SJSA1 (cell line): ENCODE results near the gene TBXAS1. TPM values are rescaled to one million over a fixed set of nuclear protein-coding genes. Genes with fewer than 3 reads are reported as not detected.

ENCODE experiments used
- DNase-seq, 2 experiments: peaks; one replicate each; pipeline ENCODE4 v3.0.0-alpha.2; 2015 to 2020; ENCODE audit warnings: low spot score in 2 of 2, low read depth in 1 of 2
- H3K27ac ChIP-seq: fragments of 250-450 bp; sonication (Bioruptor Pico); 2 replicates; pipeline ENCODE4 v1.5.1; 2020; ENCODE audit warnings: mild to moderate bottlenecking, moderate library complexity
- H3K27me3 ChIP-seq: fragments of 250-450 bp; sonication (Bioruptor Pico); replicated peaks from 2 replicates; pipeline ENCODE4 v1.5.1; 2020; ENCODE audit warnings: mild to moderate bottlenecking, moderate library complexity
- H3K36me3 ChIP-seq: fragments of 250-450 bp; sonication (Bioruptor Pico); 2 replicates; pipeline ENCODE4 v1.5.1; 2020; ENCODE audit warnings: mild to moderate bottlenecking
- H3K4me1 ChIP-seq: fragments of 250-450 bp; sonication (Bioruptor Pico); replicated peaks from 2 replicates; pipeline ENCODE4 v1.6.1; 2021; ENCODE audit warnings: mild to moderate bottlenecking
- H3K4me3 ChIP-seq: fragments of 250-450 bp; sonication (Bioruptor Pico); 2 replicates; pipeline ENCODE4 v1.5.1; 2020; ENCODE audit warnings: mild to moderate bottlenecking
- H3K9me3 ChIP-seq: fragments of 250-450 bp; sonication (Bioruptor Pico); replicated peaks from 2 replicates; pipeline ENCODE4 v1.5.1; 2020; ENCODE audit warnings: mild to moderate bottlenecking
- total RNA-seq: library from RNA; depleted of rRNA; stranded (reverse); fragments of >200 nt; shearing (Covaris generic); gene quantifications from 2 replicates; pipeline ENCODE4 v1.2.3, GENCODE V29; 2014

TBXAS1 gene
- total RNA-seq, 1 experiment from 2014 or later = 3.8 TPM

DNA sequence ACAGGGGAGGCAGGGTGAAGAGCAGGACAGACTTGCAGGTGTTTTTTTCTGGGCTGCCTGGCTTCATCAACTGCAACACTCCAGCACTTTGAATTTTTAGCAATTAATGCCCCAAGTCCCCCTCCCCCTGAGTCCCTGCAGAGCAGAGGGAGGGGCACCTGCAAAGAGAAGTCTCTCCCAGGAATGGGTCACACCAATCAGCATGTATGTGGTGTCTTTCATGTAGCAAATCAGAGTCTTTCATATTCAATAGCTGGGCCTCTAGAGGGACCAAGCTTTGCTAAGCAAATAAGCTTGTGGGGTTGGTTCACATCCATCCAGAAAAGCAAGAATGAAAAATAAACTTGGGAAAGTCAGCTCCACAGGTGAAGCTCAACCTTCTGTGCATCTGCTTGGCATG, 143.0 kb downstream of the TBXAS1 start:
- Histone ChIP-seq H3K27ac (no peak overlapping the region), H3K4me1 (no peaks in the 10 kb centered on the region), H3K27me3 (peaks cover 3% of the 10 kb centered on the region; the same call in 1 of the 2 replicates), H3K9me3 (no peaks in the 10 kb centered on the region), H3K36me3 (no peaks in the 10 kb centered on the region), H3K4me3 (no peak overlapping the region)
- DNase-seq = no peak

DNA sequence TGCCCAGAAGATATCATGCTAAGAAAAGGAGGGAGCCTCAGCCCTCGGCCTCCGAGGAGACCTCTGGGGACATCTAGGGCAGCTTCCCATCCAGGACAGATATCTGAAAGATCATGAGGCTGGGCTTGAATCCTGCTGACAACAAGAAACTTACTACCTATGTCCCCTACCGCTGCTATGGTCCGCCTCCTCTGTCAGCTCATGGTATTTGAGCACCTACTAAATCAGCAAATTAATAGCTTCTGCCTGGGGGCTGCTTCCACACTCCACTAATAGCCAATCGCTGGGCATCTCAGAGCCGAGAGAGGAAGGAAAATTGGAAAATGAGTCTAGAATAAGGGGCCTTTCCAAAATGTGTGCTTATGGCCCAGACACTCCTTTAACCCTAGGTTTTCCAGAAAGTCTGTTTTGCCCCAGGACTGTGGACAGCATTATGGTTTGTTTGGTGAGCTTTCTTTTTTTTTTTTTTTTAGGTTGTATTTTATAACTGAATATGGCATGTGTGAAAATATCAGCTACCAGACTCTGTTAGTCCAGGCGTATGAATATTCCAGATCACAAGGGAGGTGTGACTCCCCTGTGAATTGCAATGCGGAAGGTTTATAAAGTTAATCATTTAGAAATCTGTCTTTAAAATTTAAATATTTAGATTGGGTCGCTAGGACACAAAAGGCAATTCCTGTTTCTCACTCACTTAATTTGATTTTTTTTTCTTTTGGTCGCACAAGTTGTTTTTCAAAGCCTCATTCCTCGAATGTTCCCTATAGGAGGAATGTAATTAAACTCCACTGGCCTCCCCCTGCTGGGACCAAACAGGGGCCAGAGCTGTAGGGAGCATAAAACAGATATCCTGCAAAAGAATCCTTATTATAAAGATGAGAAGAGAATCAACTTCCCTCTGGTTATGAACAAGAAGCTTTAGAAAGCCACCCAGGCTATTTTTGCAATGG, 144.3 kb downstream of the TBXAS1 start:
- no peak overlapping the region for H3K4me3 ChIP-seq
- DNase-seq = no peak
- no peaks in the 10 kb centered on the region for H3K36me3 ChIP-seq
- no peak overlapping the region for H3K27ac ChIP-seq
- H3K27me3 ChIP-seq = peaks cover 3% of the 10 kb centered on the region; the same call in 1 of the 2 replicates
- H3K4me1 ChIP-seq = no peaks in the 10 kb centered on the region
- no peaks in the 10 kb centered on the region for H3K9me3 ChIP-seq

DNA sequence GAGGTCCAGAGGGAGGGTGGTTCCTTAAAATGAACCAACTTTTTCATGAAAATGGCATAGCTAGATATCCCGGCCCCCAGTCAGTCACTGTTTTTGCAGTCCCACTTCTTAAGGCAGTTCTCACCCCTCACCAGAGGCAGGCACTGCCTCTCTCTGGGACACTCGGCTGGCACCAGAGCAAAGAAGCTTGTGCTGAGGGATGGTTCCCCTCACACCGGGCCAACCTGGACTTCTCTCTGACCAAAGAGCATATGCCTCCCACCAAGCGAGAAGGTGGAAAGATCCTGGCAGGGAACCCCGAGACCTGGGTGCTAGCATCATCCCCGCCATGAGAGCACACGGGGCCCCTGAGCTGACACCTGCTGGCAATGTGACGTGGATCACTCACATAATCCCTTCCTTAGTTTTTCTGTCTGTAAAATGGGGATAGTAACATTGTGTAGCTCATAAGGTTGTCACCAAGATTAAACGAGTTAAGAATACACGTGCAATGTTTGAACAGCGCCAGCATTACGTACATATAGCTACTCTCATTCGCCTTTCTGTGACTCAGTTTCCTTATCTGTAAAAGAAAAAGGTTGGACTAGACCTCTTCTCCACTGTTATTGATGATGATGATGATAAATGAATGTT, 145.2 kb downstream of the TBXAS1 start:
- no peaks in the 10 kb centered on the region for H3K4me1 ChIP-seq
- H3K27me3 ChIP-seq = no peaks in the 10 kb centered on the region; the same call in 1 of the 2 replicates
- no peaks in the 10 kb centered on the region for H3K9me3 ChIP-seq
- H3K36me3 ChIP-seq = no peaks in the 10 kb centered on the region
- no peak for DNase-seq
- H3K4me3 ChIP-seq = no peak overlapping the region
- no peak overlapping the region for H3K27ac ChIP-seq

DNA sequence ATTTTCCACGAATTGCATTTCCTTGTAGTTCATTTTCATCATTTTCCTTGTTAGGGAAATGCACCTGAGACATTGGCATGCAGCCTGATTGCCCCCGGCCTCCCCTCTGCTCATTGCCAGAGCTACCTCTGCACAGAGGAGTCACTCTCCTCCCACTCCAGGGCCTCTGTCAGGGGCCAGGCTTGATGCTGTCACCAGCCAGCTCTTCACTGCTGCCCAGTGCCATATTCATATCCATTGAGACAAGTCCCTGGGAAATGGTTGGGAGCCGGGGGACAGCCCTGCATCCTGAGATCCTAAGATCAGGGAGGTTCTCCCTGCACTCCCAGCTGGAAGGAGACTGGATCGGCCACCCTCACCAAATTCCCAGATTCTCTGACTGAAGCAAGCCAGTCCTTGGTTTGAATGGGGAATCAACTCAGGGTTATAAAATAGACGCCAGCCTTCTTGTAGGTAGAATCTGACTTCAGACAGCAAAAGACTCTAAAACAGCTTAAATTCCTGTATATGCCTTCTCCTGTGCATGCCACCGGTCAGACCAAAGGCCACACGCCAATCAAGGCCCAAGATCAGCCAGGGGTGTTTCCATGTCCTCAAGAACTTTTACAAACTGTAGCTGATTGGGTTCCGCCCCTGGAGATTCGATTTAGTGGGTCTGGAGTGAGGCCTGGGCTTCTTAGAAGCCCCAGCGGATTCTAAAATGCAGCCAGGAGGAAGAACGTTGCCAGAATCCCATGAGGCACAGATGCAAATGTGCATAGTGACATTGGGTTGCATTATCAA, 147.2 kb downstream of the TBXAS1 start:
- Histone ChIP-seq H3K4me3 (no peak overlapping the region), H3K27ac (no peak overlapping the region), H3K36me3 (no peaks in the 10 kb centered on the region), H3K4me1 (no peaks in the 10 kb centered on the region), H3K27me3 (no peaks in the 10 kb centered on the region), H3K9me3 (no peaks in the 10 kb centered on the region)
- DNase-seq = no peak

DNA sequence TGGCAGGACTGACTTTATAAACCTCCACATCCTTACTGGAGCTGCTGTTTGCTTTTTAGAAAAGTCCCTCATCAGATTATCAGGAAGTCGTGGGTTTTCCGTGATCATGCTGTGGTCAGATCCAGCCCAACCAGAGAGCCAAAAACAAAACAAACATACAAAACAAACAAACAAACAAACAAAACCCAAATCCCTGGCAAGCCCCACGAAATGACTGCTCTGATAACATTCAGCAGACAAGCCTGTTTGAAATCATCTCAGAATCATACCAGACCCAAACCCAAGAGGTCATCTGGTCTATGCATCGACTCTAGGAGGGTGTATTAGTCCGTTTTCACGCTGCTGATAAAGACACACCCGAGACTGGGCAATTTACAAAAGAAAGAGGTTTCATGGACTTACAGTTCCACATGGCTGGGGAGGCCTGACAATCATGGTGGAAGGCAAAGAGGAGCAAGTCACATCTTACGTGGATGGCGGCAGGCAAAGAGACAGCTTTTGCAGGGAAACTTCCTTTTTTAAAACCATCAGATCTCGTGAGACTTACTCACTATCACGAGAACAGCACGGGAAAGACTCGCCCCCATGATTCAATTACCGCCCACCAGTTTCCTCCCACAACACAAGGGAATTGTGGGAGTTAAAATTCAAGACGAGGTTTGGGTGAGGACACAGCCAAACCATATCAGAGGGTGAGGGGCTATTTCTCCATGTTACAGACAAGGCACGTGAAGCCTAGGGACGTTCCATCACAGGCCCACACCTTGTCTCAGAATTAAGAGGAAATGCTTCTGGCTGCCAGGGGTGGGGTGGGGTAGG, 148.0 kb downstream of the TBXAS1 start:
- Histone ChIP-seq H3K9me3 (no peaks in the 10 kb centered on the region), H3K4me3 (no peak overlapping the region), H3K4me1 (no peaks in the 10 kb centered on the region), H3K27ac (no peak overlapping the region), H3K36me3 (no peaks in the 10 kb centered on the region), H3K27me3 (no peaks in the 10 kb centered on the region)
- no peak for DNase-seq

DNA sequence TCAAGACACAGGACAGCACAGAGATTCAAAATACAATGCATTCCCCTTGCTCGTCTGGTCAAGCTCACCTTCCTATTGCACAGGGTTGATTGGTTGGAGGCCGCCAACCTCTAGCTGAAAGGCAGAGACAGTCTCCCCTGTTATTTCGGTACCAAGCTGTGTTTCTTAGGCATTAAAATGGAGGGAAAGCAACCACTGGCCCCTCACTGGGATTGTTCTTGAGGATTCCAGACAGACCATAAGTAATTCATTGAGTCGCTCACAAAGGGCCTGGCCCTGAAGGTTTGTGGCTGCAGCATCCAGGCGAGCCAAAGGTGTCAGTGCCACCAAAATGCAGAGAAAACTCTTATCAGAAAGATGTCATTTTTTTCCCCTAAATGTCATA, 152.4 kb downstream of the TBXAS1 start:
- no peaks in the 10 kb centered on the region for H3K9me3 ChIP-seq
- no peaks in the 10 kb centered on the region for H3K4me1 ChIP-seq
- no peaks in the 10 kb centered on the region for H3K36me3 ChIP-seq
- DNase-seq = no peak
- no peaks in the 10 kb centered on the region for H3K27me3 ChIP-seq
- no peak overlapping the region for H3K27ac ChIP-seq
- no peak overlapping the region for H3K4me3 ChIP-seq

DNA sequence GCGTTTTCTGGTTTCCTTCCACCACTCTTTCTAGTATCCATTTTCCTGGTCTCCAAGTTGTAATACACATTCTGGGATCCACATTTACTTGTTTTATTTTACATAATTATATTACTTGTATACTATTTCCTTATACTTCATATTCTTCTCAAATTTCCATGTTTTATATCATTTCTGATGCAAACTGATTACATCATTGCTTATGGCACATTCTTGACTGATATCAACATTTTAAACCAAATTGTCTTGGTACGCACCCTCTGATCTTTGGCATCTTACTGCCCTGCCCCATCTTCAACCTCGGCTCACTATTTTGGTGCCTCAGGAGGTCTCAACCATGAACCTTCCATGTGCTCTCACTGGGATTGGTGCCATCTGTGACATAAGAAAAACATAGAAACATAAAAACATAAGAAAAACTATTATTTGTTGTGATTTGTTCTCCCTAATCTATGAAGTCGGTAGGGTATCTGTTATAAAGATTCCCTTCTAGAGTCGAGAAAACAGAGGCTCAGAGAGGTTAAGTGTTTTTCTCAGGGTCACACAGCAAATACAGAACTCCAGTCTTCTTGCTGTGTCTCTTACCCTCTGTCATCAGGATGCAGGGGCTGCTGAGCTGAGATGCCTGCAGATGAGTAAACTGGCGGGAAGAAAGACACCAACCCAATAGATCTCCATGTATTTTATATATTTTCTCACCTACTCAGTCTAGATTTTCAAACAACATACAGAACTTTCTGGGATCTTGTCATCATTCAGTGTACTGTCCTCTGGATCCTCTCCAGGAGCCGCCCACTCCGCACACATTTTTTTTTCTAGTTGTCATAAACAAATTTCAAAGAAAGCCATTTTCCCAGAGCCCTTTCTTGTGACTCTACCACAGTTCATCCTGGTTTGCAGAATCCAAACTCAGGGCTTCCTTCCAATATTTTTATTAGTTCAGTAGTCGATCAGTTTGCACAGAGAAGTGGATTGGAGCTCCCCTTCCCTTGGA, 154.2 kb downstream of the TBXAS1 start:
- no peaks in the 10 kb centered on the region for H3K36me3 ChIP-seq
- H3K4me1 ChIP-seq = no peaks in the 10 kb centered on the region
- no peaks in the 10 kb centered on the region for H3K9me3 ChIP-seq
- H3K27ac ChIP-seq = no peak overlapping the region
- H3K4me3 ChIP-seq = no peak overlapping the region
- no peaks in the 10 kb centered on the region for H3K27me3 ChIP-seq
- DNase-seq = no peak

DNA sequence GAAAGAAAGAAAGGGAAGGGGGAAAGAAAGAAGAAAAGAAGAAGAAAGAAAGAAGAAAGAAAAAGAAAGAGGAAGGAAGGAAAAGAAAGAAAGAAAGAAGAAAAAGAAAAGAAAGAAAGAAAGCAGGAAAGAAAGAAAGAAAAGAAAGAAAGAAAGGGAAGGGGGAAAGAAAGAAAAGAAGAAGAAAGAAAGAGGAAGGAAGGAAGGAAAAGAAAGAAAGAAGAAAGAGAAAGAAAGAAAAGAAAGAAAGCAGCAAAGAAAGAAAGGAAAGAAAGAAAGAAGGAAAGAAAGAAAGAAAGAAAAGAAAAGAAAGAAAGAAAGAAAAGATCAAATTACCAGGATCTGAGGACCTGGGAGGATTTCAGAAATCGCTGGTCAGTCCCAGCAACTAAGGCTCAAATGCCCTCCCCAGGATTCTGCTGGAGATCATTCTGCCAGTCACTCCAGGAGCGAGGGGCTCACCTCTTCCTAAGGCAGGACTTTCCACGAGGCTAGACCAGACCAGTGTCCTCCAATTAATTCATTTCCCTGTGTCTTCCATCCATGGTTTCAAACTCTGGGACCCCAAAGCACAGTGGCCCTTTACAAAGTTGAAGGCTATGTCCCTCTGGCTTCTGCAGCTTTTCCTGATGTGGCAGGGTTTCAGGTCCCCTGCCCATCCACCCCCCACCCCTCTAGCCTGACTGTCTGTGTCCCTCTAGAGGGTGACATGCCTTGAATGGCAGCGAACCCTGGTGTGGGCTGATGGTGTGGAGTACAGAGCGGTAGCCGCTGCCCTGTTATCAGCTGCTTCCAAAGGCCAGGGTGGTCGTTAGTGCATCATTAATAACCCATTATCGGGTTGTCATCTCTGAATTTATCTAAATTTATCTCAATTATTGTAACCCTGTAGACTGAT, 155.8 kb downstream of the TBXAS1 start:
- Histone ChIP-seq H3K27me3 (no peaks in the 10 kb centered on the region), H3K4me1 (no peaks in the 10 kb centered on the region), H3K4me3 (no peak overlapping the region), H3K36me3 (no peaks in the 10 kb centered on the region), H3K27ac (no peak overlapping the region), H3K9me3 (no peaks in the 10 kb centered on the region)
- no peak for DNase-seq

DNA sequence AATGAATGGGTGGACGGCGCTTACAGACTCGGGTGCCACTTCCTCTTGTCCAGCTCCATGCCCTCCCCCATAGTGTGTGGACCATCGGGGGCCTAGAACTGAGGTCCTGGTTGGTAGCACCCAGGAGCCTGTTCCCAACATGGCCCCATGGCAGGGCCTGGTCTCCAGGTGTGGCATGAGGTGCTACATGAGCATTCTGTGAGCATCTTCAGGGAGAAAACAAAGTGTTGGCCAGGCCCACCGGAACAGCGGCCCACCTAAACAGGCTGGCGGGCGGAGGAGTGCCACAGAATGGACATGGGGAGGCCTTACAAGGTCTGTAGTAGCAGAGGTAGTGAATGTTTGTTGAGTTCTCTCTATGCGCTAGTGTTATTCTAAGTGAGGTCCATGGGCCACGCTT, 156.7 kb downstream of the TBXAS1 start:
- DNase-seq = no peak
- Histone ChIP-seq H3K27ac (no peak overlapping the region), H3K27me3 (no peaks in the 10 kb centered on the region), H3K9me3 (no peaks in the 10 kb centered on the region), H3K4me1 (no peaks in the 10 kb centered on the region), H3K36me3 (no peaks in the 10 kb centered on the region), H3K4me3 (no peak overlapping the region)

DNA sequence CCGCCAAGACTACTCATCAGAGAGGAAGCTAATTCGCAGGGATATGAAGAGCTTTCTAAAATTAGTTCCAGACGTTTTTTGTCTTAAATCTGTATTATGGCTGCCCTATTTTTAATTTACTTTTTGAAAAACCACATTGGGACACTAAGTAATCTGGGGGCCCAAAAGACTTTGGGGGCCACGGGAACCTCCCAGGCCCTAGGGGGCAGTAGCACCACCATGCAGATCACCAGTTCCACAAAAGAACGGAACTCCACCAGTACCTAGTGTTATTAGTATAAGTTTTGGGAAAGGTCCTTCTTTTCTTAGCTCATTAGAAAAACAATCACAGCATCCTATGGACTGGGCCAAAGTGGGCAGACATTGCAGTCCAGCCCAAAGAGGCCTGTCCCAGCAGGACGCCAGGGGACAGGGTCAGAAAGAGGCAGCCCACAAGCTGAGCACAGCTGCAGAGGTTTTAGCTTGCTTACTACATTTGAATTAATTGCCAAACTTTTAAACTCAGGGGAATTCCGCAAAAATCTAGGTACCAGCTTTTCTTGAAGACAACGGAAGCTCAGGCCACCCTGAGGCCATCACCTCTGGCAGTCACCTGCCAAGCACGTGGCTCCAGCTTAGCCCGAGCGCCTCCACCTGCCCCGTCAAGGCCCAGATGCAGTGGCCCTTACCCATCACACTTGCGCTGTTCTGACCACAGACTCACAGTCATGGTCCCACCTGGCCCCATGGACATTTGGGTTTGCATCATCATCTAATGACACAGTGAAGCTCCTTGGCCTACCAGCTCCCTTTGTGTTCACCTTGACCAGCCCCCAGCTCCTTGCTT, 158.8 kb downstream of the TBXAS1 start:
- no peak for DNase-seq
- Histone ChIP-seq H3K27ac (no peak overlapping the region), H3K27me3 (no peaks in the 10 kb centered on the region), H3K4me1 (no peaks in the 10 kb centered on the region), H3K4me3 (no peak overlapping the region), H3K36me3 (no peaks in the 10 kb centered on the region), H3K9me3 (no peaks in the 10 kb centered on the region)
